ENCODE results near the gene PUDP. TPM values are rescaled to one million over a fixed set of nuclear protein-coding genes. Genes with fewer than 3 reads are reported as not detected.
"Not testable (repeated sequence)": the region's sequence is repeated elsewhere in the genome, so short reads cannot be mapped to it uniquely, and the experiment has no call there.

PUDP gene
- total RNA-seq, 1 donor from 2014 or later, result 14.7 TPM

DNA sequence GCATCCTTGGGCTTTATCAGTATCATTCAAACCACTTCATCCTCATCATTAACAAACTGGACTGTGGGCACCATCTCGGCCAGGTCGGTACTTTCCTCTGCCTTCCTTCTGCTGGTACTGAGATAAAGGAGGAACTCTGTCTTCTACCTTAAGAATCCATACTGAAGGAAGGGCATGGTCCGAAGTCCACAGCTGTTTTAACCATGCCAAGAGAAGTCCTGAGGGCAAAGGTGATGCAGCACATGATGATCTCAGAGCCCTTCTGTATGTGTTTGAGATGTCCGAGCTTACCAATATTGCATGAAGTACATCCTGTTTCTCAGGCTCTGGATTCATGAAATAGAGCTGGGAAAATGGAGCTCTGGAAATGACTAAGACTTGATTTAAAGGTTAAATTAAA is 126.0 kb downstream of the PUDP start:
- H3K4me3 Mint-ChIP-seq (ENCODE audit: unreplicated experiment), result no peak overlapping the region

GRCh38 chrX:7019555-7019954 is 128.4 kb downstream of the PUDP start:
- no peak for TF ChIP-seq CTCF (IDR thresholded peaks at IDR 0.05)
- no peaks in the 10 kb centered on the region for H3K4me1 Mint-ChIP-seq (ENCODE audit: low read depth)
- no peaks in the 10 kb centered on the region for H3K36me3 Mint-ChIP-seq (ENCODE audit: low read depth)
- no peaks in the 10 kb centered on the region for H3K27me3 Mint-ChIP-seq (ENCODE audit: low read depth)
- no peak overlapping the region for H3K27ac Mint-ChIP-seq (ENCODE audit: unreplicated experiment)
- no peak overlapping the region for H3K4me3 Mint-ChIP-seq (ENCODE audit: unreplicated experiment)
- no peaks in the 10 kb centered on the region for H3K9me3 Mint-ChIP-seq (ENCODE audit: low read depth)
- DNase-seq (ENCODE audit: low spot score), result no peak

More for the DNA sequence above, 126.0 kb downstream of the PUDP start:
- H3K36me3 Mint-ChIP-seq (ENCODE audit: low read depth), result no peaks in the 10 kb centered on the region
- H3K27me3 Mint-ChIP-seq (ENCODE audit: low read depth), result no peaks in the 10 kb centered on the region
- no peaks in the 10 kb centered on the region for H3K9me3 Mint-ChIP-seq (ENCODE audit: low read depth)
- DNase-seq (ENCODE audit: low spot score), result no peak
- TF ChIP-seq CTCF (IDR thresholded peaks at IDR 0.05), result no peak
- H3K4me1 Mint-ChIP-seq (ENCODE audit: low read depth), result no peaks in the 10 kb centered on the region
- no peak overlapping the region for H3K27ac Mint-ChIP-seq (ENCODE audit: unreplicated experiment)

DNA sequence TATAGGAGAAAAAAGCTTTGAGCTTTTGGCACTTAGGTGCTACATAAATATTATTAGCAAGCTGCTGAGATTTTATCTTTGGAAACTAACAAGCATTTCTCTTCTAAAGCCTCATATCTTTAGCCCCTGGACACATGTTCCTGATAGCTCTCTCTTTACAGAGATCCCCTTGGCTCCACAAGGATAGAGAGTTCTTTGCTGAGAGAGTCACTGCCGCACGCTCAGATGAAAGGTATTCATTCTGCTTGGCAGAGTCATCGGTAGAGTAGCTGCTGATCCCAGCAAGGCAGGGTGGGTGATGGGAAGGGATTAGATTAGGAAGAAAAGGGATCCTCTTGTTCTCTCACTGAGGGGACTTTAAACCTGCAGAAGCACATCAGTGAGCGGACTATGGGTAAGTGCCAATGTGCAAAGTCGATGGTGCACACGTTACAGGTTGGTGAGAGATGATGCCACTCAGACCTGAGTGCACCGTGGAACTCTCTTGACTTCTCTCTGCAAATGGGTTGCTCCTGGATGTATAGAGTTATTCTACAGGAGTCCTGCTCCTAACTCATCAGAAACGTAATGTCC is 135.6 kb downstream of the PUDP start:
- not testable (repeated sequence) for H3K27ac Mint-ChIP-seq (ENCODE audit: unreplicated experiment); H3K27me3 Mint-ChIP-seq (ENCODE audit: low read depth); H3K4me1 Mint-ChIP-seq (ENCODE audit: low read depth); H3K4me3 Mint-ChIP-seq (ENCODE audit: unreplicated experiment); H3K36me3 Mint-ChIP-seq (ENCODE audit: low read depth); DNase-seq (ENCODE audit: low spot score); H3K9me3 Mint-ChIP-seq (ENCODE audit: low read depth)

DNA sequence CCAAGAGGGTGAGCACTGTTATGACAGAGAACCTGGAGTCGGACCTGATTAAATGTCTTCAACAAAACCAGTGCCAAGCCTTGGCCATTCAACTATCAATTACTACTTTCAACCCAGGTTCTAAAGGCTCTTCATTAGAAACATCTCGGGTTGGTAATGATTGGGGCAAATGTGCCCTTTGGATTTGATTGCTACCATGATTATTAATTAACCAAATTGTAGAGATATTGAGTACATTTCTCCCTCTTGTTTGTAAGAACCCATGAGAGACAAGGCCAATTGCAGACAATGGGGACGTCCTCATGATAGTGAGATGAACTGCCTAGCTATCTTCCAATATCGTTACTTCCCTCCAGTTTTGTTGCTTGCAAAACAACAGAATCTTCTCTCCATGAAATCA is 137.1 kb downstream of the PUDP start:
- H3K36me3 Mint-ChIP-seq (ENCODE audit: low read depth); DNase-seq (ENCODE audit: low spot score); H3K4me3 Mint-ChIP-seq (ENCODE audit: unreplicated experiment); H3K4me1 Mint-ChIP-seq (ENCODE audit: low read depth); H3K27me3 Mint-ChIP-seq (ENCODE audit: low read depth); H3K27ac Mint-ChIP-seq (ENCODE audit: unreplicated experiment); H3K9me3 Mint-ChIP-seq (ENCODE audit: low read depth): not testable (repeated sequence)

DNA sequence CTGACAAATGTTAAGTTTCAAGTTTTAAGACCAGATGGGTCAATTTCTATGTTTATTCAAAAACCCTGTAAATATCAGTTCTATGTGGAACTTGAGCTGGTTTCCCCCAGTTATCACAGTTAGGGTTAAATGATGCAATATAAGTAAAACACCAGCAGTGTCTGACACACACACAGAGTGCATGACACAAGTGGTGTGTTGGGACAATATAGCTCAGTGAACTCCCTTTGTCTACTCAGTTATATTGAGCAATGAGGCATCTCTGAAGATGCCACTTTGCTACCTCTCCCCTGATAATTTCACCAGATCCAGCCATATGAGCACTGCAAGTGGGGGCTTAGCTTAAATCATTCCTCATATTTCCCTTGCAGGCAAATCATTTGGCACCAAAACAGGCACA is 140.6 kb downstream of the PUDP start:
- DNase-seq (ENCODE audit: low spot score); H3K4me1 Mint-ChIP-seq (ENCODE audit: low read depth); H3K9me3 Mint-ChIP-seq (ENCODE audit: low read depth); H3K27ac Mint-ChIP-seq (ENCODE audit: unreplicated experiment); H3K4me3 Mint-ChIP-seq (ENCODE audit: unreplicated experiment); H3K27me3 Mint-ChIP-seq (ENCODE audit: low read depth); H3K36me3 Mint-ChIP-seq (ENCODE audit: low read depth): not testable (repeated sequence)

Small RNA genes within 50 kb of the gene (microRNA-seq; reads per million reads assigned to microRNA genes)
- gene MIR4767 (ENCODE audit: borderline number of aligned reads), result not detected

Other genes with a start within 250 kb of the PUDP start
- 10.9 to 12.5 TPM (median 12.1 TPM) in 3 replicates for gene STS, start 441 bp downstream of the PUDP start, total RNA-seq

Data from chondrocyte (in vitro differentiated cells).